ENCODE measurements around the gene DENND1A.

DNA sequence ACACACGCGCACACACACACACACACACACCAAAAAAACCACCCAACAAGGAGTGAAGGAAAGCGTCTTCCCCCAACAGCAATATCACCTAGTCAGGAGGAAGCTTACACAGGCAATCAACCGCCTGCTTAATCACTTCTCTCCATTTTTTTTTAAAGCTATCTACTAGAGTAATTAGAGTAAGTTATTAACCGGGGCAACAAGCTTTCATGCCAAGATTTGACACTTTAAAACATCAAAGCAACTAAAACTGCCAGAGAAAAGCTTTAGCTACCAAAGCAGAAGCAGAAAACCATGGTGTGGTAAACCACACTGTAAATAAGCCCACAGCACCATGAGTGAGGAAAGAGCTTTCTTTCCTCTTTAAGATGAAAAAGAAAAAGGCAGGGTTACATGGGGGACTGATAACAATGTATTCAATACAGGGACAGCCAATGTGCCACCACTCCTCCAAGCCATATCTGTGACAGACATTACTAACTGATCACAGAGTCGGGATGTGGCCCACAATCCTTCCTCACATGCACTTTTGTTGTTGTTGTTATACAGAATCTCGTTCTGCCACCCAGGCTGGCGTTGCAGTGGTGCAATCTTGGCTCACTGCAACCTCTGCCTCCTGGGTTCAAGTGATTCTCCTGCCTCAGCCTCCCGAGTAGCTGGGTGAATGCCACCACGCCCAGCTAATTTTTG lies 291.8 kb downstream of the DENND1A start:
- TF ChIP-seq, protein P1, sequence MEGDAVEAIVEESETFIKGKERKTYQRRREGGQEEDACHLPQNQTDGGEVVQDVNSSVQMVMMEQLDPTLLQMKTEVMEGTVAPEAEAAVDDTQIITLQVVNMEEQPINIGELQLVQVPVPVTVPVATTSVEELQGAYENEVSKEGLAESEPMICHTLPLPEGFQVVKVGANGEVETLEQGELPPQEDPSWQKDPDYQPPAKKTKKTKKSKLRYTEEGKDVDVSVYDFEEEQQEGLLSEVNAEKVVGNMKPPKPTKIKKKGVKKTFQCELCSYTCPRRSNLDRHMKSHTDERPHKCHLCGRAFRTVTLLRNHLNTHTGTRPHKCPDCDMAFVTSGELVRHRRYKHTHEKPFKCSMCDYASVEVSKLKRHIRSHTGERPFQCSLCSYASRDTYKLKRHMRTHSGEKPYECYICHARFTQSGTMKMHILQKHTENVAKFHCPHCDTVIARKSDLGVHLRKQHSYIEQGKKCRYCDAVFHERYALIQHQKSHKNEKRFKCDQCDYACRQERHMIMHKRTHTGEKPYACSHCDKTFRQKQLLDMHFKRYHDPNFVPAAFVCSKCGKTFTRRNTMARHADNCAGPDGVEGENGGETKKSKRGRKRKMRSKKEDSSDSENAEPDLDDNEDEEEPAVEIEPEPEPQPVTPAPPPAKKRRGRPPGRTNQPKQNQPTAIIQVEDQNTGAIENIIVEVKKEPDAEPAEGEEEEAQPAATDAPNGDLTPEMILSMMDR (IDR thresholded peaks at IDR 0.05), result no peak
- TF ChIP-seq POLR2AphosphoS5 (IDR thresholded peaks at IDR 0.05) (no peak), POLR2A (IDR thresholded peaks at IDR 0.05) (no peak)
